T-cell (primary cell): Measurements from ENCODE around the gene PPP1R9A. TPM values are rescaled to one million over a fixed set of nuclear protein-coding genes. Genes with fewer than 3 reads are reported as not detected.

Experiments
- ATAC-seq, 4 experiments: fragments of 200-7000 bp in 3 of 4; fragments of 150-1000 bp in 1 of 4; cut with Tn5 transposase; replicated peaks in 1 of 4; 1 replicate in 3 of 4; 2 replicates in 1 of 4; pipeline ENCODE4 v1.10.0; 2021; ENCODE audit warnings: moderate library complexity in 3 of 4, mild to moderate bottlenecking in 2 of 4, moderate number of reproducible peaks in 1 of 4
- CTCF ChIA-PET, 2 donors: fragments of 300-600 bp; sonication (Branson Sonifier 250); formaldehyde crosslinking; loops; one replicate each; lab custom pipeline; 2022; ENCODE audit warnings: antibody characterized with exemption in 2 of 2; lab: Charles Lee
- POLR2A ChIA-PET, 2 donors: fragments of 300-600 bp; sonication (Branson Sonifier 250); formaldehyde crosslinking; loops; one replicate each; lab custom pipeline; 2022; ENCODE audit warnings: antibody characterized with exemption in 2 of 2; lab: Charles Lee
- DNase-seq, 35 experiments: peaks; one replicate each; pipeline versions ENCODE4 v3.0.0 to v3.0.0-alpha.2; 2013 to 2023
- H3K27ac ChIP-seq: one replicate; pipeline ENCODE4 v1.5.1; 2013; ENCODE audit warnings: low read length
- H3K27me3 ChIP-seq, 2 experiments: replicated peaks in 1 of 2; 1 replicate in 1 of 2; 2 replicates in 1 of 2; pipeline versions ENCODE4 v1.6.1 to v1.7.0; 2013; ENCODE audit warnings: low read length in 1 of 2, mixed read lengths in 1 of 2; ENCODE audit not compliant: control insufficient read depth in 2 of 2, insufficient read depth in 2 of 2; ENCODE audit errors: extremely low read depth in 1 of 2
- H3K36me3 ChIP-seq, 2 donors: 1 replicate in 1 of 2; 2 replicates in 1 of 2; pipeline versions ENCODE4 v1.6.1 to v1.7.0; 2013; ENCODE audit warnings: low read length in 1 of 2; ENCODE audit not compliant: control insufficient read depth in 2 of 2, insufficient read depth in 1 of 2; ENCODE audit errors: extremely low read depth in 1 of 2
- H3K4me1 ChIP-seq, 2 experiments: 1 replicate in 1 of 2; 2 replicates in 1 of 2; pipeline versions ENCODE4 v1.6.1 to v1.7.0; 2013; ENCODE audit warnings: low read length in 2 of 2, mixed read lengths in 1 of 2; ENCODE audit not compliant: insufficient read depth in 2 of 2, control insufficient read depth in 1 of 2; ENCODE audit errors: extremely low read depth in 1 of 2
- H3K4me3 ChIP-seq, 2 donors: 1 replicate in 1 of 2; 2 replicates in 1 of 2; pipeline versions ENCODE4 v1.5.1 to v1.7.0; 2013; ENCODE audit warnings: mild to moderate bottlenecking in 2 of 2, low read length in 1 of 2, moderate library complexity in 1 of 2; ENCODE audit not compliant: control insufficient read depth in 1 of 2; ENCODE audit errors: extremely low read depth in 1 of 2
- H3K9me3 ChIP-seq: 2 replicates; pipeline ENCODE4 v1.7.0; 2013
- H3K27ac Mint-ChIP-seq, 2 donors: one replicate each; pipeline ENCODE4 v1.8.0; 2020 to 2021; ENCODE audit warnings: mild to moderate bottlenecking in 2 of 2, mixed read lengths in 2 of 2
- H3K27me3 Mint-ChIP-seq, 2 donors: one replicate each; pipeline ENCODE4 v1.8.0; 2021 to 2022; ENCODE audit warnings: mixed read lengths in 2 of 2
- H3K36me3 Mint-ChIP-seq: one replicate; pipeline ENCODE4 v1.8.0; 2021; ENCODE audit warnings: mixed read lengths
- H3K4me1 Mint-ChIP-seq, 3 donors: one replicate each; pipeline ENCODE4 v1.8.0; 2020 to 2022; ENCODE audit warnings: mixed read lengths in 3 of 3, mild to moderate bottlenecking in 1 of 3
- H3K4me3 Mint-ChIP-seq, 3 donors: one replicate each; pipeline ENCODE4 v1.8.0; 2020 to 2022; ENCODE audit warnings: mild to moderate bottlenecking in 3 of 3, mixed read lengths in 3 of 3, moderate library complexity in 3 of 3
- H3K9me3 Mint-ChIP-seq, 3 donors: one replicate each; pipeline ENCODE4 v1.8.0; 2020 to 2022; ENCODE audit warnings: mixed read lengths in 3 of 3
- WGBS: methylation state at CpG from one replicate; pipeline ENCODE4 v1.1.5; 2013; ENCODE audit warnings: missing lambda C conversion rate; ENCODE audit not compliant: insufficient coverage; 5-methylcytosine and 5-hydroxymethylcytosine counted together
- total RNA-seq, 35 experiments: library from RNA in 6 of 35; stranded (reverse) in 6 of 35; fragments of 120-200 nt in 1 of 35; gene quantifications; one replicate each; pipeline versions ENCODE4 v1.2.1 to v1.2.4 and lab custom pipeline; 2013 to 2026

PPP1R9A gene
- total RNA-seq, 5 donors from 2014 or later (not counting 1 experiment from before 2014, with no cell fraction given): 0.10 to 0.23 (median 0.13) TPM; not detected in 2

GRCh38 chr7:95321720-95322119, 414.3 kb downstream of the PPP1R9A start:
- H3K27ac Mint-ChIP-seq: no peak overlapping the region
- H3K4me1 Mint-ChIP-seq: peaks cover 0 to 3% (median 0%) of the 10 kb centered on the region in 3 donors
- no CpG with 5 or more reads among the region's 1 CpG for WGBS
- Histone ChIP-seq H3K36me3 (no peaks in the 10 kb centered on the region), H3K27me3 (peaks cover 0 to 7% of the 10 kb centered on the region in 2 experiments), H3K27ac (no peak overlapping the region), H3K9me3 (no peaks in the 10 kb centered on the region), H3K4me1 (peaks cover 0 to 3% of the 10 kb centered on the region in 2 experiments), H3K4me3 (no peak overlapping the region)
- no peak for DNase-seq
- H3K9me3 Mint-ChIP-seq: no peaks in the 10 kb centered on the region
- no peak overlapping the region for H3K4me3 Mint-ChIP-seq
- ATAC-seq: no peak
- H3K36me3 Mint-ChIP-seq: no peaks in the 10 kb centered on the region
- peaks cover 12 to 13% of the 10 kb centered on the region in 2 donors for H3K27me3 Mint-ChIP-seq
- CTCF ChIA-PET: no interaction called here
- POLR2A ChIA-PET: no interaction called here

GRCh38 chr7:95322396-95322795, 415.0 kb downstream of the PPP1R9A start:
- CTCF ChIA-PET: no interaction called here
- Mint-ChIP-seq H3K9me3 (peaks cover 0 to 3% (median 0%) of the 10 kb centered on the region in 3 donors), H3K4me1 (peaks cover 0 to 3% (median 0%) of the 10 kb centered on the region in 3 donors), H3K36me3 (no peaks in the 10 kb centered on the region), H3K27ac (no peak overlapping the region), H3K4me3 (no peak overlapping the region), H3K27me3 (peaks cover 12 to 13% of the 10 kb centered on the region in 2 donors)
- Histone ChIP-seq H3K27me3 (peaks cover 0 to 7% of the 10 kb centered on the region in 2 experiments), H3K36me3 (no peaks in the 10 kb centered on the region), H3K27ac (no peak overlapping the region), H3K9me3 (no peaks in the 10 kb centered on the region), H3K4me3 (no peak overlapping the region), H3K4me1 (peaks cover 0 to 3% of the 10 kb centered on the region in 2 experiments)
- ATAC-seq: no peak
- POLR2A ChIA-PET: no interaction called here
- no CpG with 5 or more reads among the region's 8 CpGs for WGBS
- no peak for DNase-seq

GRCh38 chr7:95322854-95323253, 415.5 kb downstream of the PPP1R9A start:
- DNase-seq (no peak), ATAC-seq (no peak)
- Histone ChIP-seq H3K4me1 (peaks cover 0 to 3% of the 10 kb centered on the region in 2 experiments), H3K27me3 (peaks cover 0 to 7% of the 10 kb centered on the region in 2 experiments), H3K9me3 (no peaks in the 10 kb centered on the region), H3K4me3 (no peak overlapping the region), H3K27ac (no peak overlapping the region), H3K36me3 (no peaks in the 10 kb centered on the region)
- no peak overlapping the region for H3K4me3 Mint-ChIP-seq
- H3K36me3 Mint-ChIP-seq: no peaks in the 10 kb centered on the region
- H3K27ac Mint-ChIP-seq: no peak overlapping the region
- CTCF ChIA-PET: no interaction called here
- POLR2A ChIA-PET: no interaction called here
- WGBS: 88% methylated on average over 1 of the region's 2 CpGs
- peaks cover 0 to 3% (median 0%) of the 10 kb centered on the region in 3 donors for H3K4me1 Mint-ChIP-seq
- peaks cover 12 to 13% of the 10 kb centered on the region in 2 donors for H3K27me3 Mint-ChIP-seq
- H3K9me3 Mint-ChIP-seq: peaks cover 0 to 7% (median 0%) of the 10 kb centered on the region in 3 donors

DNA sequence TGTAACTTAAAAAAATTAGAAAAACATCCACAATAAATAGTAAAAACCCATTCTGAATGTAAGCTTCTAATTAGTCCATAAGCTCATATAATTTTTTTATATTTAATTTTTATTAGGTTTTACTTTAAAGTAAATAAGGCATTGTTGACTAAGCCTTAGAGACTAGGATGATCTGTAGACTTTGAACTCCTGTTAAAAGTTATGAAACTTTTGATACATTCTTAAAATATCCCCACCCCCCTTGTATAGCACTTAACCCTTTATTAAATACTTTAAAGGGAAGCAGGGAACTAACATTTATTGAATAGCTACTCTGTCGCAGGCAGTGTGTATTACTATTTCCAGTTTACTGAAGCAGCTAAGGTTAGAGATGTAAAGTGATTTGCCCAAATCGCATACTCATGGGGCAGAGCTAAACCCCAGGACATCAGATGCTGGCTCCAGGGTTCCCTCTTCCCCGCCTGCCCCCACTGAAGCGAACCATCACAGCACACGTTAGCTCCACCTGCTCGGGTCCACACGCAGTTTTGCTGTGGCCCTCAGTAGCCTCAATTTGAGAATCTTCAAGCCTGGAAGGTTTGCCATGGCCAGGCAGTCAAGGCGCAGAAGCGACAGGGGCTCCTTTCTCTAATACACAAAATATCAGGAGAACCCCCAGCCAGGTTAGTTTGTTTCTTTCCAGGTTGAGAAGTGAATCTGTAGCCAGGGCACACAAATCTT, 416.2 kb downstream of the PPP1R9A start:
- no peak for ATAC-seq
- peaks cover 12 to 13% of the 10 kb centered on the region in 2 donors for H3K27me3 Mint-ChIP-seq
- ChIA-PET CTCF (no interaction called here), POLR2A (no interaction called here)
- no peaks in the 10 kb centered on the region for H3K36me3 Mint-ChIP-seq
- peaks cover 0 to 3% of the 10 kb centered on the region in 2 experiments for H3K4me1 ChIP-seq
- H3K27me3 ChIP-seq: peaks cover 0 to 7% of the 10 kb centered on the region in 2 experiments
- no peaks in the 10 kb centered on the region for H3K9me3 ChIP-seq
- no peak overlapping the region for H3K4me3 ChIP-seq
- H3K27ac ChIP-seq: no peak overlapping the region
- no peak overlapping the region for H3K4me3 Mint-ChIP-seq
- no peaks in the 10 kb centered on the region for H3K36me3 ChIP-seq
- H3K9me3 Mint-ChIP-seq: peaks cover 0 to 8% (median 0%) of the 10 kb centered on the region in 3 donors
- H3K27ac Mint-ChIP-seq: no peak overlapping the region
- peaks cover 0 to 3% (median 0%) of the 10 kb centered on the region in 3 donors for H3K4me1 Mint-ChIP-seq
- no peak for DNase-seq
- 100% methylated on average over 4 of the region's 9 CpGs for WGBS

GRCh38 chr7:95324431-95324830, 417.0 kb downstream of the PPP1R9A start, which contains the start of gene PON1:
Gene PON1, minus strand, starts transcription at chr7:95324532. Its CDS starts 57 bp downstream, at chr7:95324475.
- ATAC-seq (peak in 3 of 4 experiments; percentile 38 to 53 (median 47)), DNase-seq (peak in 11 of 35 experiments; percentile 0 to 31 (median 15))
- H3K27me3 Mint-ChIP-seq: peaks cover 12 to 13% of the 10 kb centered on the region in 2 donors

DNA sequence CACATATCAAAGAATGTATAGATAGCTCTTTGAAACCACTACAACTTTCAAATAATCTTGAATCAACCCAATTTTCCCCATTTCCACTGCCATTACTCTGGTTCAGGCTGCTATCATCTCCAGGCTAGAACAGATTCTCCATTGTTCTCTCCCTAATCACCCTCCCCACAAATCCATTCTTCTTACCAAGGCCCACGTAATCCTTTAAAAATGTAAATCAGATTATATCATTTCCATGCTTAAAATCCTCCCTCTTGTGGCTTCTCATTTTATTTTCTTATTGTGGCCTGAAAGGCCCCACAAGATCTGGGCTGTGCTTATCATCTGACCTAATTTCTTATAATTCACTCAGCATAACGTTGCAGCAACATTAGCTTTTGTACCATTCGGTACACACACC, 420.0 kb downstream of the PPP1R9A start:
- Mint-ChIP-seq H3K9me3 (peaks cover 0 to 8% (median 0%) of the 10 kb centered on the region in 3 donors), H3K36me3 (no peaks in the 10 kb centered on the region), H3K27me3 (peaks cover 12 to 13% of the 10 kb centered on the region in 2 donors), H3K4me1 (peaks cover 12 to 18% (median 16%) of the 10 kb centered on the region in 3 donors), H3K27ac (no peak overlapping the region), H3K4me3 (no peak overlapping the region)
- DNase-seq (no peak), ATAC-seq (no peak)
- ChIA-PET POLR2A (interaction anchor here in 1 of 2 donors (0.6 kb wide), 1 partner anchor 13 kb away, joined by 5 read pairs; no protein-coding TSS in a partner anchor), CTCF (interaction anchor here in 1 of 2 donors (0.6 kb wide), 1 partner anchor 11 kb away, joined by 4 read pairs; no protein-coding TSS in a partner anchor)
- no peak overlapping the region for H3K27ac ChIP-seq
- 84% methylated on average over 2 of the region's 3 CpGs for WGBS
- peaks cover 0 to 7% of the 10 kb centered on the region in 2 experiments for H3K27me3 ChIP-seq
- no peaks in the 10 kb centered on the region for H3K36me3 ChIP-seq
- no peaks in the 10 kb centered on the region for H3K9me3 ChIP-seq
- H3K4me3 ChIP-seq: no peak overlapping the region
- peaks cover 3 to 6% of the 10 kb centered on the region in 2 experiments for H3K4me1 ChIP-seq

More at GRCh38 chr7:95324431-95324830, 417.0 kb downstream of the PPP1R9A start, which contains the start of gene PON1:
- Mint-ChIP-seq H3K4me1 (peaks cover 0 to 4% (median 0%) of the 10 kb centered on the region in 3 donors), H3K4me3 (peak within 1 kb of the TSS in 1 of 3 donors; percentile 1), H3K9me3 (peaks cover 0 to 8% (median 0%) of the 10 kb centered on the region in 3 donors), H3K36me3 (no peaks in the 10 kb centered on the region), H3K27ac (no peak within 1 kb of the TSS)
- no peaks in the 10 kb centered on the region for H3K36me3 ChIP-seq
- 68% methylated on average over 15 of the region's 20 CpGs for WGBS
- ChIA-PET CTCF (no interaction called here), POLR2A (no interaction called here)
- H3K9me3 ChIP-seq: no peaks in the 10 kb centered on the region
- H3K4me3 ChIP-seq: peak within 1 kb of the TSS in 1 of 2 donors; percentile 44
- H3K27me3 ChIP-seq: peaks cover 0 to 7% of the 10 kb centered on the region in 2 experiments
- H3K4me1 ChIP-seq: peaks cover 0 to 3% of the 10 kb centered on the region in 2 experiments
- no peak within 1 kb of the TSS for H3K27ac ChIP-seq
